ENCODE measurements around the gene SDK2. TPM values are rescaled to one million over a fixed set of nuclear protein-coding genes. Genes with fewer than 3 reads are reported as not detected.
A peak's percentile ranks its signal among the peaks of the same experiment; 100 is the strongest.
"Not testable (repeated sequence)": the region's sequence is repeated elsewhere in the genome, so short reads cannot be mapped to it uniquely, and the experiment has no call there.

Gene SDK2
- total and polyA plus RNA-seq, 2 of the 4 experiments (the other 2 are of a cell fraction), result under 0.01 to 0.03 TPM

GRCh38 chr17:73474370-73474988, 169.8 kb downstream of the SDK2 start:
- Histone ChIP-seq H3K9ac (ENCODE audit: low read depth, low read length) (no peak overlapping the region), H3K4me1 (ENCODE audit: control insufficient read depth, insufficient read depth, low read length) (no peaks in the 10 kb centered on the region), H3K36me3 (ENCODE audit: control insufficient read depth, insufficient read depth, low read length) (no peaks in the 10 kb centered on the region), H3K18ac (ENCODE audit: low read depth, low read length) (no peak overlapping the region), H4K5ac (ENCODE audit: low read depth, low read length) (no peak overlapping the region), H2AFZ (replicated peaks; ENCODE audit: low read length, poor library complexity) (no peak overlapping the region), H3K27me3 (ENCODE audit: control insufficient read depth, insufficient read depth, low read length) (no peaks in the 10 kb centered on the region; the same call in none of the 2 replicates), H3K56ac (ENCODE audit: extremely low read depth, insufficient read depth, low read length) (no peak overlapping the region), H3K79me1 (ENCODE audit: low read depth in 1 of 2, low read length in 2 of 2) (no peaks in the 10 kb centered on the region), H3K4me3 (ENCODE audit: insufficient read depth, low read depth, low read length) (no peak overlapping the region), H2BK20ac (ENCODE audit: low read depth, low read length) (no peak overlapping the region), H3K27ac (ENCODE audit: insufficient read depth, low read length) (no peak overlapping the region), H4K91ac (ENCODE audit: insufficient read depth, low read depth, low read length) (no peak overlapping the region), H3K9me1 (ENCODE audit: insufficient read depth, low read length) (no peaks in the 10 kb centered on the region), H3K23ac (ENCODE audit: low read depth, low read length) (no peak overlapping the region), H3K4me2 (ENCODE audit: low read depth, low read length) (no peak overlapping the region), H2BK120ac (ENCODE audit: low read depth, low read length) (no peak overlapping the region), H3K14ac (replicated peaks; ENCODE audit: low read depth, low read length) (no peak overlapping the region), H3K9me3 (ENCODE audit: control insufficient read depth, insufficient read depth, low read length) (no peaks in the 10 kb centered on the region), H2AK9ac (replicated peaks; ENCODE audit: low read depth, low read length, poor library complexity) (no peak overlapping the region), H2BK15ac (ENCODE audit: low read depth, low read length) (no peak overlapping the region), H2AK5ac (ENCODE audit: low read depth, low read length) (no peak overlapping the region), H3K4ac (ENCODE audit: low read depth, low read length) (no peak overlapping the region), H4K20me1 (ENCODE audit: insufficient read depth, low read length) (no peaks in the 10 kb centered on the region), H4K8ac (ENCODE audit: low read depth in 2 of 2, low read length in 2 of 2) (no peak overlapping the region), H2BK5ac (ENCODE audit: low read depth, low read length, poor library complexity, severe bottlenecking) (no peak overlapping the region)
- POLR2A ChIA-PET (ENCODE audit: unreplicated experiment), result no interaction called here
- ATAC-seq (ENCODE audit: low read depth) (peak; percentile 35; the same call in 1 of the 2 replicates), DNase-seq (peak; percentile 39)
- in situ Hi-C loops (cut with MboI; ENCODE audit: low sequenced_read_pairs), result no loop called here
- TF ChIP-seq MAZ (IDR thresholded peaks at IDR 0.05; ENCODE audit: borderline replicate concordance, low read depth, low read length), result no peak
- BruUV-seq (replicated peaks), result no TSS peak
- dilution Hi-C loops (cut with HindIII; ENCODE audit: low sequenced_read_pairs, unreplicated experiment), result no loop called here
- intact Hi-C loops (cut with micrococcal nuclease), result no loop called here
- 20% methylated on average over 1 of the region's 12 CpGs; no CpG with 5 or more reads in 1 of the 2 experiments for WGBS, 2 experiments (ENCODE audit: extremely low coverage in 2 of 2, insufficient read length in 1 of 2)
- CTCF ChIA-PET, result no interaction called here

- H3K9me3 ChIP-seq (ENCODE audit: control insufficient read depth, insufficient read depth, low read length); H3K23ac ChIP-seq (ENCODE audit: low read depth, low read length); H3K27ac ChIP-seq (ENCODE audit: insufficient read depth, low read length); ATAC-seq (ENCODE audit: low read depth); H4K5ac ChIP-seq (ENCODE audit: low read depth, low read length); POLR2A ChIA-PET (ENCODE audit: unreplicated experiment); H3K9ac ChIP-seq (ENCODE audit: low read depth, low read length); H2BK120ac ChIP-seq (ENCODE audit: low read depth, low read length); H2AFZ ChIP-seq (replicated peaks; ENCODE audit: low read length, poor library complexity); H2BK5ac ChIP-seq (ENCODE audit: low read depth, low read length, poor library complexity, severe bottlenecking); DNase-seq; BruUV-seq (replicated peaks); H4K91ac ChIP-seq (ENCODE audit: insufficient read depth, low read depth, low read length); H3K4me3 ChIP-seq (ENCODE audit: insufficient read depth, low read depth, low read length); H4K8ac ChIP-seq (ENCODE audit: low read depth in 2 of 2, low read length in 2 of 2); H3K14ac ChIP-seq (replicated peaks; ENCODE audit: low read depth, low read length); H3K4me1 ChIP-seq (ENCODE audit: control insufficient read depth, insufficient read depth, low read length); H3K4ac ChIP-seq (ENCODE audit: low read depth, low read length); H3K4me2 ChIP-seq (ENCODE audit: low read depth, low read length); in situ Hi-C loops (cut with MboI; ENCODE audit: low sequenced_read_pairs); H2AK5ac ChIP-seq (ENCODE audit: low read depth, low read length); H3K36me3 ChIP-seq (ENCODE audit: control insufficient read depth, insufficient read depth, low read length); H3K18ac ChIP-seq (ENCODE audit: low read depth, low read length); CTCF ChIA-PET; H3K56ac ChIP-seq (ENCODE audit: extremely low read depth, insufficient read depth, low read length); H2AK9ac ChIP-seq (replicated peaks; ENCODE audit: low read depth, low read length, poor library complexity); H3K9me1 ChIP-seq (ENCODE audit: insufficient read depth, low read length); intact Hi-C loops (cut with micrococcal nuclease); H2BK20ac ChIP-seq (ENCODE audit: low read depth, low read length); H4K20me1 ChIP-seq (ENCODE audit: insufficient read depth, low read length); H3K79me1 ChIP-seq (ENCODE audit: low read depth in 1 of 2, low read length in 2 of 2); dilution Hi-C loops (cut with HindIII; ENCODE audit: low sequenced_read_pairs, unreplicated experiment); H2BK15ac ChIP-seq (ENCODE audit: low read depth, low read length); H3K27me3 ChIP-seq (ENCODE audit: control insufficient read depth, insufficient read depth, low read length): not testable (repeated sequence)
- 79% methylated on average over 2 of the region's 8 CpGs; no CpG with 5 or more reads in 1 of the 2 experiments for WGBS, 2 experiments (ENCODE audit: extremely low coverage in 2 of 2, insufficient read length in 1 of 2)
Observed at GRCh38 chr17:73472715-73473114, 171.5 kb downstream of the SDK2 start.
